Cortex of kidney (tissue), 1 donor: ENCODE measurements around the gene UVRAG.
"Not testable (repeated sequence)": the region's sequence is repeated elsewhere in the genome, so short reads cannot be mapped to it uniquely, and the experiment has no call there.

ENCODE experiments used
- DNase-seq: peaks from one replicate; lab custom pipeline; 2025; lab: John Stamatoyannopoulos, UW

UVRAG gene

GRCh38 chr11:75879737-75880136 lies 64.7 kb downstream of the UVRAG start:
- no peak for DNase-seq

GRCh38 chr11:75880343-75880742 lies 65.3 kb downstream of the UVRAG start:
- DNase-seq = not testable (repeated sequence)

GRCh38 chr11:75884321-75884720 lies 69.3 kb downstream of the UVRAG start:
- DNase-seq = no peak

- no peak for DNase-seq
Measured at GRCh38 chr11:75888416-75888815, 73.4 kb downstream of the UVRAG start.

GRCh38 chr11:75891947-75892739 lies 77.1 kb downstream of the UVRAG start:
- no peak for DNase-seq

DNA sequence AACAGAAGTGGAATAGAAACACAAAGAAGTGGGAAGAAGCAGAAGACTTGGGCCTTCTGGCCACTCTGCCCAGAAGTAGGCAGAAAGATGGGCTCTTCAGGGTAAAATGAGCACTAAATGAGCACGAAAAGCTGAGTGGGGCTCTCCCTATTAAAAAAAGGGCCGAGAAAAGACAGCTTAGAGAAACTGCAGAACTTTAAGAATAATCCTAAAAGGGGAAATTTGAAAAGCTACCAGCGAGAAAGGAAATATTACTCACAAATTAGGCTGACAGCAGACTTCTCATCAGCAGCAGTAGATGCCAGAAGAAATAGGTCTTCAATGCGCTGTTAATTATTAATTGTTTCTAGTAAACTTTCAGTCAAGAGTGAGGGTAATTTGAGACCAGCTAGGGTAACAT lies 78.2 kb downstream of the UVRAG start:
- DNase-seq = no peak

DNA sequence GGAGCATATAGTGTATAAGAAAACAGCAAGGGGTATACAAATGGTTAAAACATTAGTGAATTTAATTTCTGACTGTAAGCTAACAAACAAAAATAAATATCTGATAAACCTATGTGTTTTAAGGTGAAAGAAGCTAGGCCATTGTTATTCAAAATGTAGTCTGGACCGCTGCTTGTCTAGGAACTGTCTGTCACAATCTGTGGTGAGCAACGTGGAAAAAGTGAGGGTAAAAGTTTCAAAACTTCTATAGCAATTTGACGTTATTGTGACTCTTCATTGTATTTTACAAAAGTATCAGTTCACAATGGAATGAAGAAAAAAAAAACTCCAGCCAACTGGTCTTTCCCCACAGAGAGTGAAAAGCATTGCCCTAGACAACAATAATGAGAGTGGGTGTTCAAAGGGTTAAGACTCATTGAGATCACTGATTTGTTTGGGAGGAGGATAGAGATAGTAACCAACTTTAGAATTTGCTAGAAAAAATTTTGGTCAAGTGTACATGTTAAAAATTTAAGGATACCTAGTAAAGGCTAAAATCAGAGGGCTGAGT lies 79.1 kb downstream of the UVRAG start:
- DNase-seq = no peak

GRCh38 chr11:75896843-75897419 lies 81.9 kb downstream of the UVRAG start:
- DNase-seq = no peak

DNA sequence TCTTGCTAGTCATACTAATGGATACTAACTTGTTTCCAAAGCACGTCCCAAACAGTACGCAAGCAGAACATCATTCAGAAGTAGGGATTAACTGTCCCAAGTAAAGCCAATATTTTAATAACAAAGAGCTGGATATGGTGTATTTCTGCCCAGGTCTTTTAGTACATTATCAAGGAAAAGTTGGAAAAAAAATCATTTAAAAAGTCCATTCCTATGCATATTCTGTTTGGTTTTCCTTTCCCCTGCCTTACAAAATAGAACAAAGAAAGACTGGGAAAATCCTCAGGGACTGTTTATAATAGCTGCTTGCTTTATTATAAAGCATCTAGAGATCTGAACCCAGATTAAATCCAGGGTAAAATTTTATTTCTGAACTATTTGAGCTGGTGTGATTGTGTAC lies 83.9 kb downstream of the UVRAG start:
- DNase-seq = no peak

- DNase-seq = no peak
Measured at GRCh38 chr11:75899806-75900205, 84.8 kb downstream of the UVRAG start.

GRCh38 chr11:75900848-75901247 lies 85.8 kb downstream of the UVRAG start:
- no peak for DNase-seq

DNA sequence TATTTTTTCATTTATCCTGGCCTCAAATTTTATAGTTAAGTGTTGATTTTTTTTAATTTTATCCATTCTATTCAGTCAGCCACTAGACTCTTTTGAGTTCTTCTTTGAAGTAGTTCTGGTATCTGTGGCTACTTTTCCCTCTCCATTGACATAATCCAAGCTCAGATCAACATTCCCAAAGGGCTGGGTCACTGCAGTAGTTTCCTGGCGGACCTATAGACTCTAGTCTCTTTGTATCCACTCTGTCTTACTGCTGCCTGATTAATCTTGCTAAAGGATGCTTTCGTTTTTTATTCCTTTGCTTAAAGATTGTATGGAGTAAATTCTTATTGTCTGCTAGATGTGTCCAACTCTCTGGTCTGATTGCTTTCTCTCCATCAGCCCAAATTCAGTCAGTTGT lies 87.6 kb downstream of the UVRAG start:
- no peak for DNase-seq

DNA sequence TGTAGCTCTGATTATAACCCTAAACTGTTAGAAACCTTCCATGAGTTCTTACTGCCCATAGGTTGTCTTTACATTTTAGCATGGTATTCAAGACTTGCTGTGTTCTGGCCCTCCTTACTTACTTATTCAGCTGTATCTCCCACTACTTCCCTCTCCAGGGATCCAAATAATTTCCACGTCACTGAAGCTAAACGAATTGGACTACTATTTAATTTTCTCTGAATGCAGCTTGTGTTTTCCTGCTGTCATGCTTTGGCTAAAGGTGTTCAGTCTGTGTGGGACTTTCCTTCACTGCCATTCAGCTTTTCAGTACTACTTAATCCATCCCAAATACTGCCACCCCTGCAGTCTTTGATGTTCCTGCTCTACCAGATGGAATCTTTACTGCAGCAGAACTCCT lies 88.3 kb downstream of the UVRAG start:
- no peak for DNase-seq

DNA sequence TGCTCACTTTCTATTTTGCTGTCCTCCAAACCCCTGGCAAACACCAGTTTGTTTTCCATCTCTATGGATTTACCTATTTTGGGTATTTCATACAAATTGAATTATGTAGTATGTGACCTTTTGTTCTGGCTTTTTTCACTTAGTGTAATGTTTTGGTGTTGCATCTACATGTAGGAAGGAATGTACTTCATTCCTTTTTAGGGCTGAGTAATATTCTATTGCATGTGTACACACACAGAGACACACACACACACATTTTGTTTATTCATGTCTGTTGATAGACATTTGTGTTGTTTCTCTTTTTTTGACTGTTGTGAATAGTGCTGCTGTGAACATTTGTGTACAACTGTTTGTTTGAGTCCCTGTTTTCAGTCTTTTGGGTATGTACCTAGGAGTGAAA lies 90.4 kb downstream of the UVRAG start:
- DNase-seq = no peak

DNA sequence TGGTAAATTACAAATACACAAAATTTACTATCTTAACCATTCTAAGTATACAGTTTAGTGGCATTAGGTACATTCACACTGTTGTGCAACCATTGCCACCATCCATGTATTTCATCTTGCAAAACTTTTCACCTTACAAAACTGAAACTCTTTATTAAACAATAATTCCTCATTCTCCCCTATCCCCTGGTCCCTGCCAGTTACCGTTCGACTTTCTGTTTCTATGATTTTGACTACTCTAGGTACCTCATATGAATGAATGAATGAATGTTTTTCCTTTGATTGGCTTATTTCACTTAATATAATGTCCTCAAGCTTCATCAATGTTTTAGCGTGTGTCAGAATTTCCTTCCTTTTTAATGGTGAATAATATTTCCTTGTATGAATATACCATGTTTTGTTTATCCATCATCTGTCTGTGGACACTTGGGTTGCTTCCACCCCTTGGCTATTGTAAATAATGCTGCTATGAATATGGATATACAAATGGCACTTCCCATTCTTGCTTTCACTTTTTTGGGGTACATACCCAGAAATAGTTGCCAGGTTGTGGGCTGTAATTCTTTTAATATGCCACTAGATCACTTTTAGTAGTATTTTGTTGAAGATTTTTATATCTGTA lies 93.0 kb downstream of the UVRAG start:
- DNase-seq = no peak

GRCh38 chr11:75910426-75911145 lies 95.6 kb downstream of the UVRAG start:
- no peak for DNase-seq

GRCh38 chr11:75911459-75911858 lies 96.4 kb downstream of the UVRAG start:
- no peak for DNase-seq

DNA sequence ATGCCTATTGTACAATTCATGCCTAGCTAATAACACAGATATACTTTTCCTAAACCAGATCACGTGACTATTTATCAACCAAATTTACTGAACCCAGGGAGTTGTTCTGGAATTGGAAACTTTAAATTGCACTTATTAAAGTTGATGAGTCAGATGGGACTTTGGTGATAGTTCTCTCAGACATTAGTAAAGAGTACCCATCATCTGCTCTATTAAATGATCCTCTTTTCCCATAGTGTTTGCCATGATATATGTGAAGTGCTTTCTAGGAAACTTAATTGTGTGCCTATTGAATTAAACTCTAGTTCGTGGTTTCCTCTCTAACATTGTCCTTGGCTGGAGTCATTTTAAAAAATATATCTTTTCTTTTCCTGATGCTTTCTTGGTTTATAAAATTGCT lies 99.0 kb downstream of the UVRAG start:
- DNase-seq = no peak

- DNase-seq = no peak
Measured at GRCh38 chr11:75916882-75917281, 101.9 kb downstream of the UVRAG start.

DNA sequence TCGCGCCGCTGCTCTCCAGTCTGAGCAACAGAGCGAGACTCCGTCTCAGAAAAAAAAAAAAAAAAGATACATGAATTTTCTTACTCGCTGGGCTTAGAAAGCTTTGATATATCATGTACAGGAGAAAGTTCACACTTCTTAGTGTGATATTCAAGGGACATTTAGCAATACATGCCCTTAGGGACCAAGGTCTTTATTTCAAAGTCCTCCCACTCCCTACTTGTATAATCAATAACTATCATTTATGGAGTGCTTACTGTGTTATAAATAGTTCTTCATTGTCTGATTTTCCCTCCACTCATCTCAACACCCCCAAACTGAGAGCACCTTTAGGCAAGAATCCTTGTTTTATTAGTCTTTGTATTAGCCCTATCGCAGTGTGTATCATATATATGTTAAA lies 103.3 kb downstream of the UVRAG start:
- DNase-seq = no peak

DNA sequence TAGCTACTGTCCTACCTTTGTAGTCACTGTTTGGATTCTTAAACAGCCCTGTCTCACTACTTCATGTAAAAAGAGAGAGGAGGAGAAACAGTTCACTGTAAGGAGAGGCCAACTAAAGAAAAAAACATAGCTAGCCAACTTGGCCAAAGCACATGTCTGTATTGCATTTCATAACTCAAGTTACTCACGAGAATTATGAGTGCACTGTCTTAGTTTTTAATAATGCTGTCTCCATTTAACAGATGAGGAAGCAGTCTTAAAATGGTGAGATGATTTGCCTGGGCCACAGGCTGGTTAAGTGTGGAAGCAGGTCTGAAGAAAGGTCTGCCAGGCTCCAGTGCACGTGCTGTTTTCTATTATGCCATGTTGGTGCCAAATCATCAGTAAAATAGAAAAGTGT lies 104.5 kb downstream of the UVRAG start:
- no peak for DNase-seq

- no peak for DNase-seq
Measured at GRCh38 chr11:75920848-75921247, 105.8 kb downstream of the UVRAG start.
